ENCODE measurements around the gene UBE2C. TPM values are rescaled to one million over a fixed set of nuclear protein-coding genes. Genes with fewer than 3 reads are reported as not detected.
A peak's percentile ranks its signal among the peaks of the same experiment; 100 is the strongest.

UBE2C gene
- total RNA-seq, 1 donor from 2014 or later, result 22.9 TPM

DNA sequence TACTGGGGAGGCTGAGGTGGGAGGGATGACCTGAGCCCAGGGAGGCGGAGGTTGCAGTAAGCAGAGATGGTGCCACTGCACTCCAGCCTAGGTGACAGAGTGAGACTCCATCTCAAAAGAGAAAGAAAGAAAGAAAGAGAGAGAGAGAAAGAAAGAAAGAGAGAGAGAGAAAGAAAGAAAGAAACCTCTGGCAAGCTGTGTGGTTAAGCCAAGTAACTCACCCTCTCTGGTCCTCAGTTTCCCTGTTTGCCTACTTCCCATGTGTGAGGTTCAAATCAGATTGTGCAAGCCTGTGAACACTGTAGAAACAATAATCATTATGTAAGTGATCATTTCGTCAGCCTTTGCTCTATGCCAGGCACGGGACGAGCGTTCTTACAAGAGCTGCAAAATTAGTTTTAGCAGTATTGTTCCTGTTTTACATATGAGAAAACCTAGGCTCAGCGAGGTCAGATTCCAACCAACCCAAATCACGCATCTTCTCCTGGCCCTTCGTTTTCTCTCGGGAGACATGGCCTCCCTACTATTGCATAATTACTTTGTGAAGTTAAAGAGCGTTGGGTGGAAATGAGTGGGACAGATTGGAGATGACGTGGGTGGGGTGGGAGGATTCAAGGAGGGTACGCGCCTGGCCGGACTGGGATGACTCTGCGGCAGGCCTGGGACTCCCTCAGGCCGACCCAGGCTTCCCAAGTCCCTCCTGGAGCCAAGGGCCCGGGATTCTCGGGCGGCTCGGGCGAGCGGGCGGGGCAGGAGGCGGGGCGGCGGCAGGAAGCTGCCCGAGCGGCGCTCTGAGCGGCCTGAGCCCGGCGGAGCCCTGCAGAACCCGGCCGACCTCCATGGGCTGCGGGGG, 20.8 kb downstream of the UBE2C start, which contains the start of gene SNX21:
Gene SNX21 (plus strand): TSS at position 770 of the 853 bp plus-strand sequence. CDS start 121 bp downstream, outside the sequence.
- H3K27ac Mint-ChIP-seq (ENCODE audit: unreplicated experiment), result peak within 1 kb of the TSS; percentile 39
- DNase-seq (ENCODE audit: low spot score), result peak; percentile 80
- no peaks in the 10 kb centered on the region for H3K36me3 Mint-ChIP-seq (ENCODE audit: low read depth, unreplicated experiment)
- H3K9me3 Mint-ChIP-seq (ENCODE audit: unreplicated experiment), result no peaks in the 10 kb centered on the region
- H3K4me1 Mint-ChIP-seq (ENCODE audit: unreplicated experiment), result peaks cover 6% of the 10 kb centered on the region
- H3K27me3 Mint-ChIP-seq (ENCODE audit: unreplicated experiment), result peaks cover 4% of the 10 kb centered on the region
- peak within 1 kb of the TSS; percentile 89 for H3K4me3 Mint-ChIP-seq (ENCODE audit: unreplicated experiment)
- TF ChIP-seq, protein P1, sequence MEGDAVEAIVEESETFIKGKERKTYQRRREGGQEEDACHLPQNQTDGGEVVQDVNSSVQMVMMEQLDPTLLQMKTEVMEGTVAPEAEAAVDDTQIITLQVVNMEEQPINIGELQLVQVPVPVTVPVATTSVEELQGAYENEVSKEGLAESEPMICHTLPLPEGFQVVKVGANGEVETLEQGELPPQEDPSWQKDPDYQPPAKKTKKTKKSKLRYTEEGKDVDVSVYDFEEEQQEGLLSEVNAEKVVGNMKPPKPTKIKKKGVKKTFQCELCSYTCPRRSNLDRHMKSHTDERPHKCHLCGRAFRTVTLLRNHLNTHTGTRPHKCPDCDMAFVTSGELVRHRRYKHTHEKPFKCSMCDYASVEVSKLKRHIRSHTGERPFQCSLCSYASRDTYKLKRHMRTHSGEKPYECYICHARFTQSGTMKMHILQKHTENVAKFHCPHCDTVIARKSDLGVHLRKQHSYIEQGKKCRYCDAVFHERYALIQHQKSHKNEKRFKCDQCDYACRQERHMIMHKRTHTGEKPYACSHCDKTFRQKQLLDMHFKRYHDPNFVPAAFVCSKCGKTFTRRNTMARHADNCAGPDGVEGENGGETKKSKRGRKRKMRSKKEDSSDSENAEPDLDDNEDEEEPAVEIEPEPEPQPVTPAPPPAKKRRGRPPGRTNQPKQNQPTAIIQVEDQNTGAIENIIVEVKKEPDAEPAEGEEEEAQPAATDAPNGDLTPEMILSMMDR (IDR thresholded peaks at IDR 0.05; ENCODE audit: unreplicated experiment), result no peak

DNA sequence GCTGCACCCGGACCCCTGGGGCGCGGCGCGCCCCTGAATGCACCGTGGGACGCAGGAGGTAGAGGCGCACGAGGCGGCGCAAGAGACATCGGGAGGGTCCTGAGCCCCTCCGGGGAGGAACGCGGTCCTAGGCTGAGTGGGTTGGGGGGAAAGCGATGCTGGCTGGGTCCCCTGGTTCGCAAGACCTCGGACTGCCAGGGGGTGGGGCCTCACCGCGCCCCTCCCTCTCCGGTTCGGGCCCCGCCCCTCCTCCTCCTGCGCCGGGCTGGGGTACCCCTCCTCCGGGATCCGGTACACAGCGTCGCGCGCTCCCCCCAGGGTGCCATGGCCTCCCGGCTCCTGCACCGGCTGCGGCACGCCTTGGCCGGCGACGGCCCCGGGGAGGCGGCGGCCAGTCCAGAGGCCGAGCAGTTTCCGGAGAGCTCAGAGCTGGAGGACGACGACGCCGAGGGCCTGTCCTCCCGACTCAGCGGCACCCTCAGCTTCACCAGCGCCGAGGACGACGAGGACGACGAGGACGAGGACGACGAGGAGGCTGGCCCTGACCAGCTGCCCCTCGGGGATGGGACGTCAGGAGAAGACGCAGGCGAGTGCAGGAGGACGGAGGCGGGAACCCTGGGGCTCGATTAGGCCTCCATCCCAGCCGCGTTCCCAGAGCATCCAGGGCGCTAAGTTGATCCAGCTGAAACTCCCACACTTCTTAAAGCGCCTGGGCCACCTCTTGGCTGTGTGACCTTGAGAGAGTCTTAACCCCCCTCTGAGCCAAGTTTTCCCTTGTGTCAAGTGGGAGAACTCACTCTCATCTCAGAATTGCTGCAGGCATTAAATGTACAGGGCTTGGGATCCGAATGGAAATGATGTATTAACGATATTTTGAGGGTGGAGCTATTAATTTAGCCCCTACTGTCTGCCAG, 21.7 kb downstream of the UBE2C start:
- peak overlapping the region; percentile 77 for H3K4me3 Mint-ChIP-seq (ENCODE audit: unreplicated experiment)
- no peaks in the 10 kb centered on the region for H3K36me3 Mint-ChIP-seq (ENCODE audit: low read depth, unreplicated experiment)
- peak; percentile 70 for DNase-seq (ENCODE audit: low spot score)
- TF ChIP-seq, protein P1 (IDR thresholded peaks at IDR 0.05; ENCODE audit: unreplicated experiment), result no peak
- no peak overlapping the region for H3K27ac Mint-ChIP-seq (ENCODE audit: unreplicated experiment)
- no peaks in the 10 kb centered on the region for H3K9me3 Mint-ChIP-seq (ENCODE audit: unreplicated experiment)
- H3K27me3 Mint-ChIP-seq (ENCODE audit: unreplicated experiment), result peaks cover 4% of the 10 kb centered on the region
- H3K4me1 Mint-ChIP-seq (ENCODE audit: unreplicated experiment), result peaks cover 6% of the 10 kb centered on the region

DNA sequence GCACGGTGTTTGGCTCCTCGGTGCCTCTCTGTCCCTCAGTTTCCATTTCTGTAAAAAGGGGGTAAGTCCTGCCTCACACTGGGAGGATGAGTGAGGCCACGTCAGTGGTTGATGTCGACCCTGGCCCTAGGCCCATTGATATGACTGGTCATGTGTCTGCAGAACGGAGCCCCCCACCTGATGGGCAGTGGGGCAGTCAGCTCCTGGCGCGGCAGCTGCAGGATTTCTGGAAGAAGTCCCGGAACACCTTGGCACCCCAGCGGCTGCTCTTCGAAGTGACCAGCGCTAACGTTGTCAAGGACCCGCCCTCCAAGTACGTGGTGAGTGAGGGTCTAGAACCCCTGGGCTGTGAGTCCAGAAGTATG, 22.3 kb downstream of the UBE2C start:
- peaks cover 4% of the 10 kb centered on the region for H3K27me3 Mint-ChIP-seq (ENCODE audit: unreplicated experiment)
- TF ChIP-seq, protein P1 (IDR thresholded peaks at IDR 0.05; ENCODE audit: unreplicated experiment), result no peak
- H3K36me3 Mint-ChIP-seq (ENCODE audit: low read depth, unreplicated experiment), result no peaks in the 10 kb centered on the region
- H3K27ac Mint-ChIP-seq (ENCODE audit: unreplicated experiment), result no peak overlapping the region
- peaks cover 6% of the 10 kb centered on the region for H3K4me1 Mint-ChIP-seq (ENCODE audit: unreplicated experiment)
- DNase-seq (ENCODE audit: low spot score), result no peak
- H3K4me3 Mint-ChIP-seq (ENCODE audit: unreplicated experiment), result peak overlapping the region; percentile 77
- no peaks in the 10 kb centered on the region for H3K9me3 Mint-ChIP-seq (ENCODE audit: unreplicated experiment)

DNA sequence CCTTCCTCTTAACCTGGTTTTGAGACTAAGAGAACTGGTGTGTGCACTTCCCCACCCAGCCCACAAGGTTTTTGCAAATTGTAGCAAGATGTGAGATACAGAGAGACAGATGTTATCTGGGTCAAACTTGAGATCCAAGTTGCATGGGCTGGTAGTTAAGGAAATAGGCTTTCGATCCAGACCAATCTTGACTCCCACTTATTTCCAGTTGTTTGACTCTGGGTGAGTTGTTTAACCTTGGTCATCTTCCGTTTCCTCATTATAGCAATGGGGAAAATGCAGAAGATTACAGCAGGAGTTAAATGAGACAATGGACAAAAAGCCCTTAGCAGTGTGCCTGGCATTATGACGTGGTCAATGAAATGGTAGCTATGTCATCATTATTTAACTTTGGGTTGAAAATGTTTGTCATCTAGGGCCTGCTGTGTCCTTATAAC, 22.9 kb downstream of the UBE2C start:
- TF ChIP-seq, protein P1 (IDR thresholded peaks at IDR 0.05; ENCODE audit: unreplicated experiment), result no peak
- peaks cover 6% of the 10 kb centered on the region for H3K4me1 Mint-ChIP-seq (ENCODE audit: unreplicated experiment)
- H3K36me3 Mint-ChIP-seq (ENCODE audit: low read depth, unreplicated experiment), result no peaks in the 10 kb centered on the region
- peaks cover 4% of the 10 kb centered on the region for H3K27me3 Mint-ChIP-seq (ENCODE audit: unreplicated experiment)
- H3K9me3 Mint-ChIP-seq (ENCODE audit: unreplicated experiment), result no peaks in the 10 kb centered on the region
- H3K27ac Mint-ChIP-seq (ENCODE audit: unreplicated experiment), result no peak overlapping the region
- no peak for DNase-seq (ENCODE audit: low spot score)
- H3K4me3 Mint-ChIP-seq (ENCODE audit: unreplicated experiment), result no peak overlapping the region

Measured in endothelial cell (in vitro differentiated cells).